LNCAP (cell line): Measurements from ENCODE around the gene IDE.

ENCODE experiments used
- TF ChIP-seq, protein P1 (sequence below): fragments of 450-650 bp; IDR thresholded peaks from 2 replicates; pipeline ENCODE4 v1.5.1; 2017; ENCODE audit warnings: mild to moderate bottlenecking

The IDE gene

DNA sequence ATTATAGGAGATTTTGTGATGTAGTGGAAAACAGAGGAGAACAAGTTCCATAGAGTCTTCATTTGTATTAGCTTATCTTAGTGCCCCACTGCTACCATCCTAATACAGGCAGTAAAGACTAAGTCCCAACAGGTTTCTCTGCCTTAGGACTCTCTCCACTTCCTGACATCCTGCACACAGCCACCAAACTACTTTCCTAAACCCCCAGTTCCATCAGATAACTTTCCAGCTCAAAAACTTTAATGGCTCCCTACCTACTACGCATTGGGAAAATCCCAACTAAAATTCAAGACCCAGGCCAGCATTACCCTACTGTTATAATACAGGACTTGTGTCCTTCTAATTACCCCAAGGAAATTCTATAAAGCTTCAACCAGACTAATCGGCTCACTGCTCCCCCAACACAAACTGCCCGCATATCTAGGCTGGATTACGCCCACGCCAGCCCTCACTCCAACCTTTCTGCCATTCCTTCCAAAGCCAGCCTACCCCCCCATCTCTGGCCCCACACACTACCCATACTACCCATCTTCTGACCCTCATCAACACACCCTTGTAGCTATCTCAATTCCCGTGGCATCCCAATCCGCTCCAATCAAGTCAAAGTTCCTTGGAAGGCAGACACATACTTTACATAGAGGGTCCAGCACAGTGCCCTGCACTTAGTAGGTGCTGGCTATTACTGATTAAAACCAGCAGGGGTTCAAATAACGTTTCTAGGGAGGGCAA is 1.4 kb downstream of the IDE start:
- TF ChIP-seq, protein P1, sequence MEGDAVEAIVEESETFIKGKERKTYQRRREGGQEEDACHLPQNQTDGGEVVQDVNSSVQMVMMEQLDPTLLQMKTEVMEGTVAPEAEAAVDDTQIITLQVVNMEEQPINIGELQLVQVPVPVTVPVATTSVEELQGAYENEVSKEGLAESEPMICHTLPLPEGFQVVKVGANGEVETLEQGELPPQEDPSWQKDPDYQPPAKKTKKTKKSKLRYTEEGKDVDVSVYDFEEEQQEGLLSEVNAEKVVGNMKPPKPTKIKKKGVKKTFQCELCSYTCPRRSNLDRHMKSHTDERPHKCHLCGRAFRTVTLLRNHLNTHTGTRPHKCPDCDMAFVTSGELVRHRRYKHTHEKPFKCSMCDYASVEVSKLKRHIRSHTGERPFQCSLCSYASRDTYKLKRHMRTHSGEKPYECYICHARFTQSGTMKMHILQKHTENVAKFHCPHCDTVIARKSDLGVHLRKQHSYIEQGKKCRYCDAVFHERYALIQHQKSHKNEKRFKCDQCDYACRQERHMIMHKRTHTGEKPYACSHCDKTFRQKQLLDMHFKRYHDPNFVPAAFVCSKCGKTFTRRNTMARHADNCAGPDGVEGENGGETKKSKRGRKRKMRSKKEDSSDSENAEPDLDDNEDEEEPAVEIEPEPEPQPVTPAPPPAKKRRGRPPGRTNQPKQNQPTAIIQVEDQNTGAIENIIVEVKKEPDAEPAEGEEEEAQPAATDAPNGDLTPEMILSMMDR, result no peak

DNA sequence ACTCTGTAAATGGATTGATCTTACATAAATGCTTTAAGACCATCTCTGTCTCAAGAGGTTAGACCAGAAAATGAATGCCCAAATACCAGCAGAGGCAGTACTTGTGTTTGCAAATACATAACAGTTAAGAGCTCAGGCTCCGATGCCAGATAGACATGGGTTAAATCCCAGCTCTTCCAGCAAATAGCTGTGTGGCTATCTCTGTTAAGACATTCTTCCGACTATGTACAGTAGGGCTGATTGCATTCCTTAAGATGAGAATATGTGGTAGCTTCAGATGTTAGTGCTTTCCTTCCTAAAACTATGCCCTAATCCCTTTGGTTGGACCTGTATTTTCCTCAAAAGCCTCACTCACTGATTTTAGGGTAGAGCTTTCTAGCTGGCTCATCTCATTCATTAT is 2.2 kb downstream of the IDE start:
- TF ChIP-seq, protein P1, result no peak

DNA sequence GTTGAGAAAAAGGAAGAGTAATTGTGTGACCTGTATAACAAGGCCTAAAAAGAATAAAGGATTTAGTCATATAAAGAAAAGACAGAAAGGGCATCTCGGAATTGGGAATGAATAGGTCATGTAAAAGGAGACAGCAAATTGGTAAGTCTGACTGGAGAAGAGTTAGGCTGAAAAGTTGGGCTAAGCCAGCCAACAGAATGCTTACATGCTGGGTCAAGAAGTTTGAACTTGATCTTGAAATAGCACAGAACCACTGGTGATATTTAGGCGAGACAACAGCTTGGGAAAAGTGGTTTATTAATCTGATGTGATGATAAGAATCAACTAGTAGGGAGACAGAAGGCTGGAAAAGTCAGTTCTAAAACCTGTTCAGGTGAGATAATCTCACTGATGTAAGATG is 4.8 kb downstream of the IDE start:
- TF ChIP-seq, protein P1, result no peak

DNA sequence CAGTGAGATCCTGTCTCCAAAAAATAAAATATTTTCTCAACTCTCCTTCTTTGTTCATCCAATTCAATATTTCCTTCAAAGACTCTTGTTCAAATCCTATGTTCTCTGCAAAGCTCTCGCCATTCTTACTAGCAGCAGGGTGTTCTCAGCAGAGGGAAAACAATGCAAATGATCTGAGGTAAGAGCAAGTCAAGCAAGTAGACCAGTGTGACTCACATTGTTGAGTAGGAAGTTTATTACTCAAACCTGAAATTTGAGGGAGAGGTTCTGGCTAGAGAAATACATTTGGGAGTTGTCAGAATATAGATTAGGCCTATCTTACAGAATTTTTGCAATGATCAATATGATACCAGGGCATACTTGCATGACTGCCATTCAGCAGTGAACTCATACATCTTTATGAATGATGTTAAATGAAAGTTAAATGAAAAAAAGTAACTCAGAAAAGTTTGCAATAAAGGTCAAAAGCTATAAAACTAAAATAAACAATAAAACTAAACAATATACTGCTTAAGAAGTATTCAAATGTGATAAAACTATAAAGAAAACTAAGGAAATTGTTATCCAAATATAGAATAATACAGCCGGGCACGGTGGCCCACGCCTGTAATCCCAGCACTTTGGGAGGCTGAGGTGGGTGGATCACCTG is 5.8 kb downstream of the IDE start:
- TF ChIP-seq, protein P1, result no peak

DNA sequence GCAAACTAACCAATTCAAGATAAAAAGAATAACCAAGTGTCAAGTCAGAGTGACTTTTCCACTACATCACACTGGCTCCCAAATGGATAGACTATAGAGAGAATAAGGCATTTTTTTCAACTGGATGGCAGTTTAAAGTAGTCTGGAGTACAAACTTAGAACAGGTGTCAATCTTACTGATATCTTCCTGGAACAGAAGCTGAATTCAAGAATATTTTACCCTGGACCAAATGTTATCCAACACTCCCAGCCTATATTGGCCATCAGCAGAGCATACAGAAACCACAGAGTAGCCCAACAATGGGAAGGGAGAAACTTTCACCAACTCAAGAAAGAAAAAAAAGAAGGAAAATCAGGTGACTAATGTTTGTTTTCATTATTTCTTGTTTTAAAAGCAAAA is 11.5 kb downstream of the IDE start:
- TF ChIP-seq, protein P1, result no peak

DNA sequence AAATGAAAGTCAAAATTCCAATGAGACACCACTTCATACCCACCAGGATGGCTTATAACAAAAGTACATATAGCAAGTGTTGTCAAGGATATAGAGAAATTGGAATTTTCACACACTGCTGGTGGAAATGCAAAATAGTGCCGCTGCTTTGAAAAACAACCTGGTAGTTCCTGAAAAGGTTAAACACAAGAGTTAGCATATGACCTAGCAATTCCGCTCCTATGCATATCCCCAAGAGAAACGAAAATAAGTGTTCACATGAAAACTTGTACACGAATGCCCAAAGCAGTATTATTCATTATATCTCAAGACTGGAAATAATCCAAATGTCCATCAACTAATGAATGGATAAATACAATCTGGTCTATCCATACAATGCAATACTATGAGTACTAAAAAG is 14.8 kb downstream of the IDE start:
- TF ChIP-seq, protein P1, result no peak

DNA sequence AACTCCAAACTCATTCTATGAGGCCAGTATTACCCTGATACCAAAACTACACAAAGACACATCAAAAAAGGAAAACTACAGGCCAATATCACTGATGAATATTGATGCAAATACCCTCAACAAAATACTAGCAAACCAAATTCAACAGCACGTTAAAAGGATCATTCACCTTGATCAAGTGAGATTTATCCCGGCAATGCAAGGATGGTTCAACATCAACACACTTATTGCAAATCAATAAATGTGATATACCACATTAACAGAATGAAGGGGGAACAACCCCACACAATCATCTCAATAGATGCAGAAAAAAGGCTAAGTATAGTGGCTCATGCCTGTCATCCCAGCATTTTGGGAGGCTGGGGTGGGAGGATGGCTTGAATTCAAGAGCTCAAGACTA is 19.9 kb downstream of the IDE start:
- TF ChIP-seq, protein P1, result no peak
